GM19043 (cell line): ENCODE results near the gene BCAS4.
A peak's percentile ranks its signal among the peaks of the same experiment; 100 is the strongest.

ENCODE experiments used
- ATAC-seq: cut with Tn5 transposase; IDR thresholded peaks from one replicate; pipeline ENCODE4 v1.9.1; 2021; ENCODE audit warnings: low read depth; ENCODE audit not compliant: unreplicated experiment

BCAS4 gene

GRCh38 chr20:50848846-50849673 lies 54.2 kb downstream of the BCAS4 start:
- peak; percentile 60 for ATAC-seq

DNA sequence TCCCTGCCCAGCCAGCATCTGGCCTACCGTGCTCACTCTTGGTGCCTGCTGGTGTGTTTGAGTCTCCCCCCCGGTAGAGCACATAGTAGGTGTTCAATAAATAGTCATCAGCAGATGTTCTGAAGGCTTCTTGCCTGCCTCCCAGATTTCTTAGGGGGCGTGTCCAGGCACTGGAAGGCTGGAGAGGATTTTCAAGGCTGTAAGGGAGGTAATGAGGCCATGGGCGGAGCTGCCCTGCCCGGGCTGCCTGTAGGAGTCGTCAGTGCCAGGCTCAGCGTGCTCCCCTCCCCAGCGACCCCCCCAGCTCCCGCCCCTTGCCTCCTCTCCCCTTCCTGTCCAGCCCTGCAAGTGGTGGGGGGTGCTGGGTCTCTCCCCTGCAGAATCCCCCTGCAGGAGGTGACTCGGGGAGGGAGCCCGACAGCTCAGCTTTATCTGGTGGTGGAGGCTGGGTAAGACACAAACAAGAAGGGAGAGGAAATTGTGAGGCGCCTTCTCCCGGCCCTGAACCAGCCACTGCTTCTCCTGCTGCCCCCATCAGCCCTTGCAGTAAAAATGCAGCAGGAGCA lies 55.9 kb downstream of the BCAS4 start:
- ATAC-seq, result no peak

- no peak for ATAC-seq
Measured at GRCh38 chr20:50852085-50852484, 57.2 kb downstream of the BCAS4 start.

DNA sequence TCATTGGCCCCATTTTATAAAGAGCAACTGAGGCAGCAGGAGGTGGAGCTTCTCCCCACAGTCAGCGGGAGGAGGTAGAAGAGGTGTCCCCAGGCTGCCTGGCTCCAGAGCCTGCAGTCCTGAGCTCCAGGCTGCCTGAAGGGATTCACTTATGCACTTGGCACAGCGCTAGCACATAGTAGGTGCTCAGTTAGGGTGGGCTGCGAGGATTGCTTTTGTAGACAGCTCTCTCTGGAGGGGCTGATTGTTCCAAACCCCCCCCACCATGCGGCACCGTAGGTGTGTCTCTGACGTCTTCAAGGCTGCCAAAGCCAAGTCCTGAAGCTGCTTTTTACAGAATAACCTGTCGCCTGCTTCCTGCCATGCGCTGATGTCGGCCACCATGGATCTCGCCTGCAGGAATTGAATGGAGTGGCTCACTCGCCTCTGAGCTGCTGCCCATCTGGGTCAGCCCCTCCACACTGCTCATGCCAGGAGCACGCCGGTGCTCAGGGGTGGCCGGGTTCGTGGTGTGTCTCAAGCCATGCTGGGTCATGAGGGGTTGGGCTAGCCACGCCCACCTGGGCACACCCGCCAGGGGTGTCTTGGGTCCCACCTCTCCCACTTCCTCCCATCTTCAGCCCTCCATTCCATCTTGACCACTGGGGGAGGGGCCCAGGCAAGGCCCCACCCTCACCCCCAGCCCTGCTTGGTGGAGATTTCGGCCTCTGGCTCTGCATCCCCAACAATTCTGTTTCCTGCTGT lies 59.8 kb downstream of the BCAS4 start:
- no peak for ATAC-seq

DNA sequence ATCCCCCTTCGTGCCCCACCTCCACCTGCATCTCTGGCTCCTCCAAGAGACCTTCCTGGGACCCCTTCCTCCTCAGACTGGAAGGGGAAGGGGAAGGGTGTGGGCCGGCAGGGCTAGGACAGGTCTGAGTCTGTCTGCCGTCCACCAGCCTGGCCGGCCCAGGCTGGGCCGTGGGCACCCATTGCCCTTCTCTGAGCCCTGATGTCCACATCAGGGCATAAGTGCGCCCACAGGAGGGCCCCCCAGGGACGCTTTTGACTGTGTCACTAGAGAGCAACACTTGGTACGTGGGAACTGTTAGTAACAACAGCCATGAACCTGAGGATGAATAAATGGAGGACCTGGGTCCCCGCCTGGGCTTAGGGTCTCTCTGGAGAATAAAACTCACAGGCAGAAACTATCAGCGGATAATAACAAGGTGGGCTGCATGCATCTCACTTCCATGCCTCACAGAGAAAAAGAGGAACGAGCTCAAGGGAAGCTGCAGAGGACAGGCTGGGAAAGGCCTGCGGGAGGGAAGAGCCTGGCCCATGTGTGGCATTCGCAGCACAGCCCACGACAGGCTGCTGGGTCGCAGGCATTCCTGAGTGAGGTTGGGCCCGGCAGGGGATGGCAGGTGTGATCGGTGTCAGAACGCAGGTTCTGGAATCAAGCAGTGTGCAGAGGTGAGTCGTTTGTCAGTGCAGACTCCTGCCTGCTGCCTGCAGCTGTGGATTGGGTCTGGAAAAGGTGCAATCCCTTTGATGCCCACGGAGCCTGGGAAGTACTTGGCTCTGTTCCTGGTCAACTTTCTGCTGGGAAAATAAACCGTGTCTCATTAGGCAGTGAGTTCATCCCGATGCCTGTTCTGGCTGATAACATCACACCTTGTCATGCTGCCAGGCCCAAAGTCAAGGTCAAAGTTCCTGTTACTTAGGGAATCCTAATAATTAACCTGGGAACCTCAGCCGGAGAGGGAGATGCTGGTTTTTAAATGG lies 60.9 kb downstream of the BCAS4 start:
- no peak for ATAC-seq

GRCh38 chr20:50856475-50857041 lies 61.7 kb downstream of the BCAS4 start:
- ATAC-seq, result no peak

DNA sequence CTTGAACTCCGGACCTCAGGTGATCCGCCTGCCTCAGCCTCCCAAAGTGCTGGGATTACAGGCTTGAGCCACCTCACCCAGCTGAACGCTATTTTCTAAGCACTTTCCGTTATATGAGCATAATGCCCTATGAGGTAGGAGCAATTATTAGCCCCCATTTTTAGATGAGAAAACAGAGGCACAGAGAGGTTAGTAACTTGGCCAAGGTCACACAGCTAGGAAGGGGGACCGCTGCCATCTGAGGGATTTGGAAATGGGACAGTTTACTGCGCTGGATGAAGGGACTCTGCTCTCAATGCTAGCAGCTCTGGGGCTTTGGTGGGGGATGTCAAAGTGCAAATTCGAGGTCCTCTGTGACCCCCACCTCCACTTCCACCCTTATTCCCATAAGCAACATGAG lies 62.5 kb downstream of the BCAS4 start:
- ATAC-seq, result no peak

DNA sequence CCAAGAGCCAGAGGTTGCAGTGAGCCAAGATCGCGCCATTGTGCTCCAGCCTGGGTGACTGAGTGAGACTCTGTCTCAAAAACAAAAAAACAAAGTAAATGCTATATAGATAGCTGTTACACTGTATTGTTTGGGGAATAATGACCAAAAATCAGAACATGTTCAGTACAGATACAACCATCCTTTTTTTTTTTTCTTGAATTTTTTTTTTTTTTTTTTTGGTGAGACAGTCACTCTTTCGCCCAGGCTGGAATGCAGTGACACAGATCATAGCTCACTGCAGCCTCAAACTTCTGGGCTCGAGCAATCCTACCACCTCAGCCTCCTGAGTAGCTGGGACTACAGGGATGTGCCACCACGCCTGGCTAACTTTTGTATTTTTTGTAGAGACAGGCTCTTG lies 63.7 kb downstream of the BCAS4 start:
- no peak for ATAC-seq

- ATAC-seq, result no peak
Measured at GRCh38 chr20:50859161-50859560, 64.3 kb downstream of the BCAS4 start.

DNA sequence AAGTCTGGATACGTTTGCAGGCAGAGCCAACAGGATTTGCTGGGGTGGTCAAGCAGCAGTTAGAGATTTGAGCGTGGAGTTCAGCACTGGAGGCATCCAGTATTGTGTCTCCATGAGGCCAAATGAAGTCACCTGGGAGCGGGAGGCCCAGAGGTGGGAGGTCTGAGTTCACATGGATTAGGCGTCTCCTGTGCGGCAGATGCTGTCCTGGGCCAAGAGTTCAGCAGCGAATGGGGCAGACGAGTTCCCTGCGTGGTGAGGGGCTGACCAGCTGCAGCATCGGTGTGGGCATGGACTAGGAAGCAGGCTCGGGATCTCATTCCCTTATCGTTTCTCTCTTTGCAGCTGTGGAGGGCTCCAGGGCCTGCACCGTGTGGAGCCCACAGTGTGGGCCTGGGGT lies 66.2 kb downstream of the BCAS4 start:
- no peak for ATAC-seq

- no peak for ATAC-seq
Measured at GRCh38 chr20:50862546-50862945, 67.7 kb downstream of the BCAS4 start.

- ATAC-seq, result no peak
Measured at GRCh38 chr20:50865114-50865513, 70.3 kb downstream of the BCAS4 start.

DNA sequence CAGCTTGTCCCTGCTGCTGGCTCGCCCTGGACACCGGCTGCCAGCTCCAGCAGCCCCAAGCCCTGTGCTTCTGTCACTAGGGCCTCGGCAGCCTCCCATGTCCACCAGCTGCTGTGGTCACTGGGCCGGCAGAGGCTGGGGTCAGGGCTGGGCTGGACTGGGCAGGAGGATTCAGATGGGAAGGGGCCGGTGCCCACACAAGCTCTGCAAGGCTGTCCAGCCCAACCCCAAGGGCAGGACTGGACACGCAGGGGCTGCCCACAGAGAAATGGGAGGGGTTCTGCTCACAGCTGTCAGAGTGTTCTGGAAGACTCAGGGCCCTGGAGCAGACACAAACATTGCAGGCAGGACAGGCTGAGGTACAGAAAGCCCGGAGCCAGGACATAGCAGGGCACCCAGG lies 70.7 kb downstream of the BCAS4 start:
- no peak for ATAC-seq

- ATAC-seq, result no peak
Measured at GRCh38 chr20:50866036-50866685, 71.3 kb downstream of the BCAS4 start.

GRCh38 chr20:50866831-50867230 lies 72.0 kb downstream of the BCAS4 start:
- ATAC-seq, result no peak

DNA sequence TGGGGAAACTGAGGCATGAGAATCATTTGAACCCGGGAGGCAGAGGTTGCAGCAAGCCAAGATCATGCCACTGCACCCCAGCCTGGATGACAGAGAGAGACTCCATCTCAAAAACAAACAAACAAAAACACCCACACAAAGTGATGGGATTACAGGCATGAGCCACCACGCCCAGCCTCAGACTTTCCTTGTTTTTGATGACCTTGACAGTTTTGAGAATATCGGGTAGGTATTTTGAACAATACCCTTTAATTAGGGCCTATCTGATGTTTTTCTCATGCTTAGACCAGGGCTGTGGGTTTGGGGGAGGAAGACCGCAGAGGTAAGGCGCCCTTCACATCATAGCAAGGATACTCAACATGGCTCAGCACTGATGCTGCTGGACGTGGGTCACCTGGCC lies 72.9 kb downstream of the BCAS4 start:
- ATAC-seq, result no peak

GRCh38 chr20:50868509-50869495 lies 73.9 kb downstream of the BCAS4 start:
- no peak for ATAC-seq

DNA sequence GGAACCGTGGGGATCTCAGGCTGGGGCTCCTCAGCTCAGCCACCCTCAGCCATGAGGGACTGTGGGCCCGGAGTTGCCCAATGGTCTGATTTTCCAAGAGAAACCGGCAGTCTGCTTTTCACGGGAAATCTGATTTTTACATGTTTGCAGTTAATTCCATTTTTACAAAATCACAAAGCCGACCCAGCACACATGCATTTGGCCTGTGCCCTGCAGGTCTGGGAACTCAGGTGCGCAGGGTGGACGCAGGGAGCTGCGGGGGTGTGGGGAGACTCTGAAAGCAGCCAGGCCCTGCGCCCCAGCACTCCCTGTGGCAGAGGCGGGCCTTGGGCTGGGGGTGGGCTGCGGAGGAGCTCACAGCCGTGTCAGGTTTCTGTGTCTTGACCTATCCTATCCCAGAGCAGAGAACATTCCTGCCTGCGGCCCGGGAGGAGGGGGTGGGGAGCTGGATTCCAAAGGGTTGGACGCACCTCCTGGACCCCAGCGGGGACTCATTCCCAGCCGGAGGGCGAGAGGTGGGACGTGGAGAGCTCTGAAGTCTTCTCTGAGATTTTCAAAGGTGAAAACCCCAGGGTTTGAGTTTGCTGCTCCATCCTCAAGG lies 75.8 kb downstream of the BCAS4 start:
- ATAC-seq, result no peak
